GM19023 (cell line): Measurements from ENCODE around the gene PDE7B.

ENCODE experiments used
- ATAC-seq: cut with Tn5 transposase; IDR thresholded peaks from one replicate; pipeline ENCODE4 v1.9.1; 2021; ENCODE audit warnings: mild to moderate bottlenecking, moderate library complexity; ENCODE audit not compliant: unreplicated experiment

PDE7B gene

DNA sequence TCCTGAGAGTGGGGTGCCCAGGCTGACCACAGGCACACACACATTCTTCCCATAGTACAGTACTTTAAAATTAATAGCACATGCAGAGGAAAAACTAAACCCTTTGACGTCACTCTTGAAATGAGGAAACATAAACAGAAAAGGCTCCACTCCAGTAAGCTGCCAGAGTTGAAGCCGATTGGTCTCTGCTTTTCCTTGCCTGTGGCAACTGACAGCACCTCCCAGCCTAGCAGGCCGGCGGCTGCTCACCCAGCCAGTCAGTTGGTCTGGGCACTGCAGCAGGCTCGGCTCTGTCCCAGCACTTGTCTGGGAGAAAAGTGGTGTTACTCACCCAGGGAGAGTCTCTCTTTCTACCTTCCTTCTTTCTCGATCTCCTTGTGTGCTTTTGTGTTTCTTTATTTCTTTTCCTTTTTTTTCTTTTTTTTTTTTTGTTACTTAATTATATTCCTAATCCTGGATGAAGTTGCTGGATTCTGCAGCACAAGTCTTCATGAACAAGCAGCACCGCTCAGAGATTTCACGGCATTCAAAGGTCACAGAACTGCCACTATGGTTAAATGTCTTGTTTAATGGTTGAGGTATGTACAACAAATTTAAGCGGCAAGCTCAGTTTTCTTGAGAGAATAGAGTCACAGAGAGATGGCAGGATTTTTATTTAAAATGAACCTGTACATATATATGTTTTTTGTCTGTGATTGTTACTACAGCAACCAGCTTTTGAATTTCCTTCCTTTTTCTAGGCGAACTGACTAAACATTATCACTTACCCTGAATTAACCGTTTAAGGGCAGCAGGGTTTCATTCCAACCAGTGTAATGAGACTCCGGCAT, at the start of gene PDE7B:
Gene PDE7B (plus strand): TSS at position 260 of the 830 bp plus-strand sequence.
- peak; percentile 77 for ATAC-seq

DNA sequence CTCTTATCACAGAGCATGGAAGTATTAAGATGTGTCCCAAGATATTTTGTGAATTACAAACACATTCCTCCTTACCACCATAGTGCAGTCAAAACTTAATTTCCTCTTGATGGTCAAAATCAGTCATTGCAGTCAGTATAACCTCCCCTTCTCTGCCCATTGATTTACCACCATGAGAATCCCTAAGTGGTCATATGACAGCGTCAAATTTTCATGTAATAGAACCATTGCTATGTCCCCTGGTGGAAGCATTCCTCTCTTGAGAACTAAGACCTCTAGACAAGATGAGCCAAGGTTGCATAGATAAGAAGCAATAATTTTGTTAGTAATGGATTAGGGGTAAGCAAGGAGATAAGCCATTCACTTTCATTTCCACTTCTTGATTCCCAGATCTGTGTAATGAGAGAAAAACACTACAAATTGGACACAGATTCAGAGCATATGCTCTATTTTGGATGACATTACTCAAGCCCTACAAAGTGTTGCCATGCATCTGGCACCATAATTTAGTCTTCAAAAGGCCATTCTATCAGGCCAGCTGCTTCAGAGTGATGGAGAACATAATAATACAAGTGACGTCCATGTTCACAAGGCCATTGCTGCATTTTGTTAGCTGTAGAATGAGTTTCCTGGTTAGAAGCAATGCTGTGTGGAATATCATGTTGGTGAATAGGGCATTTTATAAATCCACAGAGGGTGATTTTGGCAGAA, 49.6 kb upstream of the PDE7B start:
- ATAC-seq, result no peak

DNA sequence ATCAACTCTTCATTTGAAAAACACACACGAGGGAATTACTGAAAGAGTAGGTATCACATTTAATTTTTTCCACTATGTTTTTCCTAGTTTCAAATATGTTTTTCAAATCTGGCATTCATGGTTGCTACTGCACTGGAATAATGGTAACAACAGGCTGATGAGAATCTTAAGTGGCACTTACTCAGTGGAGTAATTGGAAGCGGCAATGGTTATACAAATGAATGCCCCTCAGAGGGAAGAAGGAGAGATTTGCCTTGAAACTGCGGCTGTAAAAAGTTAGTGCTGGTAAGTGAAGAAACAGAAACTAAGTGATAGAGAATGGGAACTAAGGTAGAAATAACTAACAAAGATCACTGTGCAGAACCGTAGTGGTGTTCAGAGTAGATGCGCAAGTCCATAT, 41.0 kb upstream of the PDE7B start:
- ATAC-seq, result no peak

DNA sequence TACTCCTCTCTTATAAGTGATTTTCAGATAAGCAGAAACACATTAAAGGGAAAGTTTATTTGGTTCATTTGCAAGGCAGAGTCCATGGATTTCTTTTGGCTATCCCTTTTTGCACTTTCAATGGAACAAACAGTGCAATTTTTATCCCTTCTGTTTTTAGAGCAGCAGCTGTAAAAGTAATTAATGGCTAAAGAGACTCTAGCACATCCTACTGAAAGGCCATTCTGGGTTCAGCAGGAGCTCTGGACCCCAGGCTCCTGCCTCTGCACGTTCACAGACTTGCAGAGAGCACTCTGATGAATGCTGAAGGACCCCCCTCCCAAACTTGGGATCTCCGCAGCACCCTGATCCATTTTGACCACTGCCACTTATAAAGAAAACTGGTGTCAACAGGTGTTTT, 40.3 kb upstream of the PDE7B start:
- ATAC-seq, result no peak

DNA sequence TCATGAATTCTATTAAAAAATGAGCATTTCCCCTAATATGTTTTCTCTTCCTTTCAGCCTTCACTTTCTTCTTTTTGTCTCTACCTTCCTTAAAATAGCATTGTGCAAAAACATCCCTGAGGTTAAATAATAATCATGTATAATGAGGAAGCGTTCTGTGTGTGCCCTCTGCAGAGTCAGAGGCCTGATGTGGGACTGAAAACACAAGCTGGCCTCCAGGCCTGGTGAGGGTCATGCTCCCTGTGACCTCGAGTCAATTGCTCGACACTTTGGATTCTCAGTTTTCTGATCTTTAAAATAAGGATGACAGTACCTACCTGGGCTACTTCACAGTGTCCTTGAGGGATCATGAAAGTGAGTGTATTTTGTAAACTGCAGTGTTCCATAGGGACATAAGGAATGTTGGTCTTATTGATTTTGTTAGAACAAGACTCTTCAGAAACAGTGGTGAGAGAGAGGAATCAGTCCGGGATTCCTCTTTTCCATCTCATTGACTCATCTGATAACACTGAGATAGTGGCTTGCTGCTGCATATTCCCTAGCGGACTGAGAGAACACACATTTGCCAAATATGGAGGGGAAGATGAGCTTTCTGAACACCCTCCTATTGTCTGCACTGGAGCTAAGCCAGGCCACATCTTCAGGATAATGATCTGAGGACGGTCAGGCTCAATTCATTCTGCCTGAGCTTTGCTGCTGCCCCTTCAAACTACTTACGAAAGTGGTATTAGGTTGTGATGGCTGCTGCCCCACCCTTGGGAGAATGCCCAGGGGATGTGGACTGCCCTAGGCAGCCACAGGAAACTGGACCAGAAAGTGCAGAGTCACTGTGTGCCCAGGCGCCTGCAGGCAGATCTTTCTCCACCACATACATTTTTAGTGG, 39.6 kb upstream of the PDE7B start:
- no peak for ATAC-seq

DNA sequence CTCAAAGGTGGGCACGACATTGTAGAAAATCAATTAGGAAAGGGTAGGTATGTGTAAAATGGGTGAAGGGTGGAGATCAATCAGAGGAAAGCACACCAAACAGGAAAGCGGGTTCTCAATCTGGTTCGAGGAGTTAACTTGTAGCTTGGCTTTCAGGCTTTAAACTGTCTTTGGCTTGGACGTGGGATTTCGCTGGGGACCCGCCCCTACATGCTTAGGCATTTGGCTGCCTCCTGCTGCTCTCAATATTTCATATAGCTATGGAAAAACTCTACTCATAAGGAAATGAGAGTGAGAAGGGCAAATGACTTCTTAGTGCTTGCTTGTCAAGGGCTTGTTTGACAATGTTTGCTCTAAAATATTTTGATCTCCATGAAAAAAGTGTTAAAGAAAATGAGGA, 38.1 kb upstream of the PDE7B start:
- ATAC-seq, result no peak

DNA sequence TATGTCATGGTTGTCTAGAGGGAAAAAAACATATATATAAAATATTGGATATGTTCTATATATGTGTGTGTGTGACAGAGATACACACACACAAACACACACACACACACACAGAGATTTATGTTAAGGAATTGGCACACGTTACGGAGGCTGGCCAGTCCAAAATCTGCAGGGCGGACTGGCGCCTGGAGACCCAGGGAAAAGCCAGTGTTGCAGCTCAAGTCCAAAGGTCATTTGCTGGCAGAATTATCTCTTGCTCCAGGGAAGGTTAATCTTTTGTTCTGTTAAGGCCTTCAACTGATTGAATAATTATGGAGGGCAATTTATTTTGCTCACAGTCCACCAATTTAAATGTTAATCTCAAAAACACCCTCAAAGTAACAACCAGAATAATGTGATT, 37.5 kb upstream of the PDE7B start:
- no peak for ATAC-seq

DNA sequence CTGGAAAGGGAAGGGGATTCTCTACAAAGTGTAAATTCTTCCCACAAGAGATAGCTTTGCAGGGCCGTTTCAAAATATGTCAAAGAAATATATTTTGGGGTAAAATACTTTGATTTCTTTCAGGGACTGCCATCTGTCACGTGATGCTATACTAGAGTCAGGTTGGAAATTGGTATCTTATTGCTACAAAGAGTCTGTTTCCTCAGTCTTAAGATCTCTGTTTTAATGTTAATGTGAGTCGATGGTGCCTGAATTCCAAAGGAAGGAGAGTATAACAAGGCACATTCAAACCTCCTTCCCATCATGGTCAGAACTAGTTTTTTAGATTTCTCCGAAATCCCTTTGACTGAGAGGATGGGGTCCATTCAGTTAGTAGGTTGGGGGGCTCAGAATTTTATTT, 36.3 kb upstream of the PDE7B start:
- ATAC-seq, result no peak

DNA sequence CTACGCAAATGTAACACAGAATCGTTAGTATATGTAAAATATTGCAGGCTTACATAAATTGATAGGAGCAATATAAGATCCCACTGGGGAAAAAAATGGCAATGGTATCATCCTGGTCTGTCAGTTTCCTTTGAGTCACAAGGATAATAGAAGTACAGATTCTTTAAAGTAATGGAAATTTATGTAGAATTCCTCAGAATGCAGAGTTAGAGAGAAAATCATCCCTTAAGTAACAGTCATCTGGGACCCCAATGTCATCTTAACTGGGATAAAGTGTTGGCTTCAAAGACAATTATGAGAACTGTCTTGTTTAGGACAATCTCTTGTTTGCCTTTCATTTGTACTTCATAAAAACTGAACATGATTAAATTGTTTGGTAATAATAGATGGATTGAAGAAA, 34.5 kb upstream of the PDE7B start:
- ATAC-seq, result no peak

DNA sequence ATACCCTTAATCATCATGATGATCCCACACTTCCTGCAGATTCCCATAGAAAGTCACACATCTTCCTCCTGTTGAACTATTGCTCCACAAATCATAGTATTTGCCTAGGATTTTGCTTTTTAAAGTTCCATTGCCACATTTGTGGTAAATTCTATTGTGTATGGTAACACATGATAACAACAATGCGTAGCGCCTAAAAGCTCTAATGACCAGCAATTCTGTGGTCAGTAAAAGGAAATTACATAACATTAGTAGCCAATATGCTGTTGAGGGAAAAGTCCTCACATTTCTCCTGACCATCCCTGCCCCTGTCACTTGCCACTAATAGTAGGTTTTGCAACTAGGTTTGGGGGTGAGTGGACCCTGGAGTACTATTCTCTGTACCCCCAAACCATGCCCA, 31.8 kb upstream of the PDE7B start:
- ATAC-seq, result no peak

DNA sequence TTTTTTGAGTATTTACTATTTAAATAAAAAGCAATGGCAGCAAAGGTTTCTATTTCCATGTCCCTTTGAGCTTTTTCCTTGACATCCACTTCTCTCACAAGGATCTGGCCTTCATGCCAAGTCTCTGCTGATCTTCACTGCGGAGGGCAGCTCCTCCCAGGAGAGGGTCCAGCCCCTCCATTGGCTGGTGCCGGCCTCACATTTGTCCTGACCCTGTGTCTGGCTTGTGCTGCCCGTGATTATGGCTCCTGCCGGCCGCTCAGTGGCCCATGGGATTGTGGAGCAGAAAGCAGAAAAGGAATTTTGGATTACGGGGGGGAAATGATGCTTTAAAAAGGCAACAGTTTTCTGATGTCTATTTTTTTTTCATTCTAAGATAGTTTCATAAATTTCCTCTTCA, 31.2 kb upstream of the PDE7B start:
- ATAC-seq, result no peak

DNA sequence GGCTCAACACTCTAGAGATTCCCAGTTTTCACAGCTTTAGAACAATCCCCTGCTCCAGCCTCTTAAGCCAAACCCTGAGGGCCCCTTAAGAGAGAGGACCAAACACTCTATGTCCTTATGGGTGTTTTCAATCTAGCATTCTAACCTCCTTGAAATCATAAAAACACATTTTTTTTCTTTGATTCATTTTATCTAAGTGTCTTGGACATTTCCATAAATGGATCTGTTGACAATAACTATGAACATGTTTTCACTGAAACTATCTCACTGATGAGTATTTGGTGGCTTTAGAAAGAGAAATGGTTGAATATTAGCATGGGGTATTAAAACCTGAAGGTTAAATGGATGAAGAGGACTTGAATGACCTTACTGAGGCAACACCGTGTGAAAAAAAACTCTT, 27.6 kb upstream of the PDE7B start:
- ATAC-seq, result no peak

DNA sequence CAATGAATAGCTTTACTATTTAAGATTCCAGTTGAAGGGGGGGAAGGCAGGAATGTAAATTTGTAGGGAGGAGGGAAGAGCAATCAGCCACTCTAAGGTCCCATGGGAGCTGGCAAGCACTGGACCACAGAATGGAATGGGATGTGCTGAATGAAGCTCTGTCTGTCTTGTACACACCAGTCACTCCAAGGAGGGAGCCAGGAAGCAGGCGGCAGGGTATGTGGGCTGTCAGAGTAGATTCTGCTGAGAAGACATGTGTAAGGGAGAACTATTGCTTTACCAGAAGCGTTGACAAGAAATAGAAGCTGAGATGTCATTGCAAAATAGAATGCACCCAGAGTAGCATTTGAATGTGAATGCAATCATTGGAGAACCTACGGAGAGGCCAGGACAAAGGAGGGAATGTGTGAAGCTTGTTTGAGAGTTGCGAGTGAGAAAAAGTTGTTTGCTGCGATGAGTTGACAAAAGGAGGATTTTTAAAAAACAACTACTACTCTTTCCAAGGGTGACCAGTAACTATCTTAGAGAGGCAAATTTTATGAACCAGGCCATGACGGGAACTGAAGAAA, 25.2 kb upstream of the PDE7B start:
- ATAC-seq, result no peak

DNA sequence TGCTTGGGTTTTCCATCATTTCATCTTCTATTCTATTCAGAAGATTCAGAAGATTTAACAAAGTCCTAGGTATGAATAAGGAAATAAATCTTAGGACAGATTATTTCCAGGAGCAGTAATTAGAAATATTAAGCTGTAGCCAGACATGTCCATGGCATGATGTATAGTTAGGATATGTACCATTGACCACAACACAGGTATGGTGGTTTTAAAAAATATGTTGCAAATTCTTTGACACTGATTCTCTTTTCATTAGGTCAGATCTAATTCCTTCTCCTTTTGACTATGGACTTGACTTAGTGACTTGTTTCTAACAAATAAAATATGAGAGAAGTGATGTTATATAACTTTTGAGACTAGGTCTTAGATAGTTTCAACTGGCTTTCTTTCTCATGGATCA, 23.5 kb upstream of the PDE7B start:
- no peak for ATAC-seq

DNA sequence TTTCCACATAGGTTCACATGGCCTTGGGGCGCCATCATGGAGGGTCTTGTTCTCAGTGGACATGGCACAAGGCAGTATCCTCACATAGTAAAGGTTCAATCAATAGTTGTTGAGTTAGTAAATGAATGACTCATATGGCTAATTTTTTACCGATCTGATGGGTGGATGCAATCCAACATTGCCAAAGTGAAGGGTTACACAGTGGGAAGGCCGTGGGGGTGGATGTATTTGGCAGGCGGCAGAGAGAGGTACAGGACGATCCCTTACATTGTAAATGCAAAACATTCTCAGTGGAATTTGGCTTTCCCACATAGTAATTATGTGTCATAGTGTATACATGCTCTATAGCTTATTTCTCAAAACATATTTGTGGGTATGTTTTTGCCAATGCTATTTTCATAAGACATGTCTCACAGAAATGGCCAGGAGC, 21.0 kb upstream of the PDE7B start:
- no peak for ATAC-seq

DNA sequence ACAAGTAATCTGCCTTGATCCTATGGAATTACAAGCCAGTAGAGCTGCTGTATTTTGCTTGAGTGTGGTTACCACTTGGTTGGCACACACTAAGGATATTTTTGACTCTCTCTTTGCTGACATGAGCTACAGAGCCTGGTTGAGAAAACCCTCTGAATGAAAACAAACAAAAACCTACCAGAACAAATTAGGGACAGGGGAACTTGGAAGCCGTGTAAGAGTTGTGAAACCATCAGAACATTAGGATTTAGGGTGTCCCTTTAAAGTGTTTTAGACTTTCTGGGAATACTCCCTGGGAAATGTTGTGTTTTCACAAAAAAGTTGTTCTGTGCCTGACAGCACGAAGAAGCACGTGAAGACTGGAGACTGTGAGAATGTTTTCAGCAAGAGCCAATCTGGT, 20.5 kb upstream of the PDE7B start:
- ATAC-seq, result no peak

DNA sequence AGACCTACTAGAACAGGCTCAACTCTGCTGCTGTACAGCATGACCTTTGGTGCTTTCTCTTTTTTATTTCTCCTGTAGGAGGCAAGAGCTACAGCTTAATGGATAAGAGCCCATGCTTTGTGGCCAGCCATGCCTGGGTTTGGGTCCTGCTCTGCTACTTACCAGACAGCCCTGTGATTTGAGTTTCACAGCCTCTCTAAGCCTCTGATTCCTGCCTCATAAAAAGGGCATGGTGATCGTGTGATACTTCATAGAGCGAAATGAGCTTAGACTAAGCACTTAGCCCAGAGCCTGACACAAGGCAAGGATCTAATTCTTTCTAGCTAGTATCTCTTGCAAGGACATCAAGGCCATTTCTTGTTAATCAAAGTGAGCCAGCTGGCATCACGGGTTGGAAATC, 19.3 kb upstream of the PDE7B start:
- no peak for ATAC-seq

DNA sequence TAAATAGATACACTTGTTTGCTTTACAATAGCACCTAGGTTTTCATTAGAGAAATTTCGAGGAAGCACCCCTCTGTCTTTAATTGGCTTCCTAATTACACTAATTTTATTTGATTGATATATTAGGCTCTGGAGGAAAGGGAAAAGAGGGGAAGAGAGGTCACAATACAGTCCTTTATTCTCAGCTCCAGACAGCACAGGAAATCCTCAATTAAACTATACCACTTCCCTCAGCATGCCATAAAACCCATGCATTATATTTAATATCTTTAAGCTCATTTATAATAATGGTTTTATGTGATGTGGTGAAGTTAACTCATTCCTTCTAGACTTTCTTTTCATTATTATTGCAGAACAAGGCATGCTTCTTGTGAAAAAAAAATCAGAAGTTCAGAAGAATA, 17.7 kb upstream of the PDE7B start:
- ATAC-seq, result no peak

DNA sequence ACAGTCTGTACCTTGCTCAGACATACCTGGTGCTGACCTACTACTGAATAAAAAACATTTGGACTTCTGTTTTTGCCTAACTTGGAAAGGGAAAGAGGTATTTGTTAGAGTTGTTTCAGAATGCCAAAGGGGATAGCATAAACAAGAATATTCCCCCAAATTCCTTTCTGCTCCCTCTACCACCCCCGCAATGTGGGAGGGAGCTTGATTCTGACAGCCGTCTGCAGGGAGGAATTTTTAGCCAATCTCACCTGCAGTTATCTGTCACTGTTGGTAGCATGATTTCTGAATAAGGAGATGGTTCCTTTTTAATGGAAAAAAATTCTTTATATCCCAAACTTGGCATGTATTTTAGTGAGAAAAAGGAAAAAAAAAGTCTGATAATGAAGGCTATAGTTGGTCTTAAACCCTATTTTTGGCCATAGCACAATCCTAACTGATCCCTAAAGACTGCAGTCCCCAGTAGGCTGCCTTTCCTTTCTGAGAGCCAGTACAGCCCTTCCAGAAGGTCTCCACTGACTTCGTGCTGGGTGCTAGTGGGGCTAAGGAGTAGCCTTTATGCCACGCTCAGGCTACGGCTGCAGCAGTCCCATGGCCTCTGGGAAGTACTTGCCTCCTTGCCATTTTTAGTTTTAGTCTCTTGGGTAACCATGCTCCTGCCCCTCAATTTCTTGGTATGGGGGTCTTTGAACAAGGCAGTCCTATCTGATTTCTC, 13.6 kb upstream of the PDE7B start:
- no peak for ATAC-seq

DNA sequence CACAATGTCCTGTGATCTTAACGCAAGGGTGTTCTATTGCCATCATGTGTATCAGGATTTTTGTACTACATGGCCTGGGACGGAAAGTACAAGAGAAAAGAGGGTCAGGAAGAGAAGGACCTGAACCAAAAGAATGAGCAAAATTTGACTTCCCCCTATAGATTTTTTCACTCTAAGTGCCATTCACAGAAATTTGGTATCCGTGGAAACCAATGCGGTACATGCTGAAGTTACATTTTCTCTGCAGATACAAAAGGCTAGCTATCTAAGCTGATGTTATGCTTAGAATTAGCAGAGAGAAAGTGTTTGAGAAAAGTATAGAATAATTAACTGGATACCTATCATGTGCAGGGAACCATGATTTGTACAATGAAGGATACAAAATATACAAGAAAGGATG, 12.4 kb upstream of the PDE7B start:
- ATAC-seq, result no peak
